WERI-Rb-1 (cell line): ENCODE data around the gene OR7G1.

Source experiments
- DNase-seq: peaks from one replicate; pipeline ENCODE4 v3.0.0-alpha.2; 2020
- H3K27ac ChIP-seq: fragments of 250-450 bp; sonication (Bioruptor Pico); 2 replicates; pipeline ENCODE4 v1.5.1; 2020; ENCODE audit warnings: mild to moderate bottlenecking, moderate library complexity
- H3K27me3 ChIP-seq: fragments of 250-450 bp; sonication (Bioruptor Pico); 2 replicates; pipeline ENCODE4 v1.5.1; 2021; ENCODE audit warnings: mild to moderate bottlenecking, low read depth, moderate library complexity; ENCODE audit not compliant: insufficient read depth, severe bottlenecking
- H3K36me3 ChIP-seq: fragments of 250-450 bp; sonication (Bioruptor Pico); 2 replicates; pipeline ENCODE4 v1.5.1; 2020; ENCODE audit warnings: mild to moderate bottlenecking, moderate library complexity
- H3K4me3 ChIP-seq: 2 replicates; pipeline ENCODE4 v1.5.1; 2011; ENCODE audit warnings: low read depth, mild to moderate bottlenecking, control low read depth, low read length
- H3K9me3 ChIP-seq: fragments of 250-450 bp; sonication (Bioruptor Pico); 2 replicates; pipeline ENCODE4 v1.5.1; 2021; ENCODE audit warnings: mild to moderate bottlenecking, moderate library complexity; ENCODE audit not compliant: severe bottlenecking
- CTCF ChIP-seq: IDR thresholded peaks from 2 replicates; pipeline ENCODE4 v1.5.1; 2011; ENCODE audit warnings: low read depth, mild to moderate bottlenecking, control low read depth, inconsistent platforms, low read length

The OR7G1 gene, protein sequence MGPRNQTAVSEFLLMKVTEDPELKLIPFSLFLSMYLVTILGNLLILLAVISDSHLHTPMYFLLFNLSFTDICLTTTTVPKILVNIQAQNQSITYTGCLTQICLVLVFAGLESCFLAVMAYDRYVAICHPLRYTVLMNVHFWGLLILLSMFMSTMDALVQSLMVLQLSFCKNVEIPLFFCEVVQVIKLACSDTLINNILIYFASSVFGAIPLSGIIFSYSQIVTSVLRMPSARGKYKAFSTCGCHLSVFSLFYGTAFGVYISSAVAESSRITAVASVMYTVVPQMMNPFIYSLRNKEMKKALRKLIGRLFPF

GRCh38 chr19:9115307-9115813 lies at the start of gene OR7G1:
Gene OR7G1, minus strand, starts transcription at chr19:9115763. Its CDS starts 0 bp downstream, at chr19:9115763.
- no peak for TF ChIP-seq CTCF
- H3K36me3 ChIP-seq: no peaks in the 10 kb centered on the region
- no peaks in the 10 kb centered on the region for H3K9me3 ChIP-seq
- no peak within 1 kb of the TSS for H3K27ac ChIP-seq
- no peak for DNase-seq
- H3K4me3 ChIP-seq: no peak within 1 kb of the TSS
- H3K27me3 ChIP-seq: peaks cover 54% of the 10 kb centered on the region

GRCh38 chr19:9165261-9165660 lies 49.7 kb upstream of the OR7G1 start:
- Histone ChIP-seq H3K9me3 (no peaks in the 10 kb centered on the region), H3K36me3 (peaks cover 46% of the 10 kb centered on the region), H3K27ac (no peak overlapping the region), H3K4me3 (no peak overlapping the region), H3K27me3 (no peaks in the 10 kb centered on the region)
- TF ChIP-seq CTCF: no peak
- no peak for DNase-seq

GRCh38 chr19:9161427-9161826 lies 45.9 kb upstream of the OR7G1 start:
- H3K36me3 ChIP-seq: peaks cover 80% of the 10 kb centered on the region
- H3K9me3 ChIP-seq: no peaks in the 10 kb centered on the region
- H3K4me3 ChIP-seq: no peak overlapping the region
- no peak for DNase-seq
- no peak overlapping the region for H3K27ac ChIP-seq
- no peaks in the 10 kb centered on the region for H3K27me3 ChIP-seq
- TF ChIP-seq CTCF: no peak

DNA sequence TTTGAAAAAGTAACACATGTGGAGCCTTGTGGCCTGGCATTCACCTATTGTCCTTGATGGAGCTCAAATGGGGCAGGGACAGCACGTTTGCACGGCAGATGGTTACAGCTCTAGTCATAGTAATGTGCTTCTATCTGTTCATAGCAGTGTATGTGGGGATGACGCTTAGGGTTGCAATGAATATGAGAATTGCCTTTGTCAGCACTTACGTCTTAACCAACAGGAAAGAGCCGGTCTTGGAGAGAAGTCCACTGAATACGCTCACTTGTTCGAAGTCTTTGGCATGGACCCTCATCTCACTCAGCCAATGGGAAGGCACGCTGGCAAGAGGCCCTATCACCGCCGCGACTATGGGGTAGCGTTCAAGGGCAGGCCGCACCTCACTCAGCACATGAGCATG lies 44.3 kb upstream of the OR7G1 start:
- Histone ChIP-seq H3K4me3 (no peak overlapping the region), H3K27me3 (no peaks in the 10 kb centered on the region), H3K9me3 (no peaks in the 10 kb centered on the region), H3K36me3 (peaks cover 87% of the 10 kb centered on the region), H3K27ac (no peak overlapping the region)
- no peak for TF ChIP-seq CTCF
- no peak for DNase-seq

DNA sequence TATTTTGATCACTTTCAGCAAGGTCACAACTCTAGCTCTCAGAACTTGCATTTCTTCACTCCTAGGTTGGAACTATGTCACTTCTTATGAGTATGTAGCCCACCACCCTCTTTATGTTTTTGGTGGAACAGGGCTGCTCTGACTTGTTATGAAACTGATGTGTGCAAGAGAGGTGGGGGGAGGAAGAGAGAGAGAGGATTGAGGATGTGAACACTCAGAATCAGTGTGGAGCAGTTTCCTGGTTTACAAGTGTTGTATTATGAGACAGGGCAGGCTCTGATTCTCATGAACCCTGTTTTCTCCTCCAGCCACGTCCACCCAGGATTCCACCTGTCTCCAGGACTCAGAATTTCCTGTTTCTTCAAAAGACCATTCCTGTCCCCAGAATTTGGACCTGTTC lies 40.7 kb upstream of the OR7G1 start:
- Histone ChIP-seq H3K36me3 (peaks cover 68% of the 10 kb centered on the region), H3K27me3 (no peaks in the 10 kb centered on the region), H3K27ac (no peak overlapping the region), H3K4me3 (no peak overlapping the region), H3K9me3 (peaks cover 9% of the 10 kb centered on the region)
- no peak for DNase-seq
- no peak for TF ChIP-seq CTCF

GRCh38 chr19:9155591-9155990 lies 40.0 kb upstream of the OR7G1 start:
- DNase-seq: no peak
- Histone ChIP-seq H3K36me3 (peaks cover 61% of the 10 kb centered on the region), H3K4me3 (no peak overlapping the region), H3K27ac (no peak overlapping the region), H3K27me3 (no peaks in the 10 kb centered on the region), H3K9me3 (peaks cover 9% of the 10 kb centered on the region)
- TF ChIP-seq CTCF: no peak
